Ishikawa (cell line): ENCODE data around the gene NT5DC1.

Experiments used
- CEBPB ChIP-seq: IDR thresholded peaks from 2 replicates; pipeline ENCODE4 v1.6.1; 2012
- CREB1 ChIP-seq: IDR thresholded peaks from 2 replicates; pipeline ENCODE4 v1.6.1; 2012; ENCODE audit warnings: low read depth
- EGR1 ChIP-seq: IDR thresholded peaks from 2 replicates; pipeline ENCODE4 v1.6.1; 2012
- EP300 ChIP-seq: IDR thresholded peaks from 2 replicates; pipeline ENCODE4 v1.6.1; 2012; ENCODE audit warnings: borderline replicate concordance
- FOXM1 ChIP-seq: IDR thresholded peaks from 2 replicates; pipeline ENCODE4 v1.6.1; 2012; ENCODE audit warnings: low read depth, borderline replicate concordance
- MAX ChIP-seq: IDR thresholded peaks from 2 replicates; pipeline ENCODE4 v1.6.1; 2012
- NFIC ChIP-seq: IDR thresholded peaks from 2 replicates; pipeline ENCODE4 v1.6.1; 2012
- RAD21 ChIP-seq: IDR thresholded peaks from 2 replicates; pipeline ENCODE4 v1.6.1; 2012; ENCODE audit warnings: low read depth
- REST ChIP-seq: IDR thresholded peaks from 2 replicates; pipeline ENCODE4 v1.6.1; 2012; ENCODE audit warnings: low read depth, mild to moderate bottlenecking
- TAF1 ChIP-seq: IDR thresholded peaks from 2 replicates; pipeline ENCODE4 v1.6.1; 2012; ENCODE audit warnings: low read depth, mild to moderate bottlenecking
- TCF12 ChIP-seq: IDR thresholded peaks from 2 replicates; pipeline ENCODE4 v1.6.1; 2012; ENCODE audit warnings: low read depth
- TEAD4 ChIP-seq: IDR thresholded peaks from 2 replicates; pipeline ENCODE4 v1.6.1; 2012
- USF1 ChIP-seq: IDR thresholded peaks from 2 replicates; pipeline ENCODE4 v1.6.1; 2012
- YY1 ChIP-seq: IDR thresholded peaks from 2 replicates; pipeline ENCODE4 v1.6.1; 2012; ENCODE audit warnings: low read depth
- ZBTB7A ChIP-seq: IDR thresholded peaks from 2 replicates; pipeline ENCODE4 v1.6.1; 2012; ENCODE audit warnings: low read depth

Gene NT5DC1

GRCh38 chr6:116100419-116101301 lies at the start of gene NT5DC1:
TSS of gene NT5DC1 (plus strand) at chr6:116100853. CDS start at chr6:116100931, 78 bp downstream.
- 0 out of 2 replicates have a peak, but pooled peaks have one; percentile 24 for TF ChIP-seq EP300
- no peak for TF ChIP-seq ZBTB7A
- peak; percentile 51 for TF ChIP-seq MAX
- TF ChIP-seq YY1, result peak; percentile 81; the same call in 1 of the 2 replicates
- TF ChIP-seq TAF1, result peak; percentile 69
- no peak for TF ChIP-seq USF1
- no peak for TF ChIP-seq TEAD4
- TF ChIP-seq CEBPB, result no peak
- peak; percentile 29 for TF ChIP-seq TCF12

- TF ChIP-seq TAF1 (no peak), EP300 (no peak)
Measured at GRCh38 chr6:116051244-116051643, 49.4 kb upstream of the NT5DC1 start.

GRCh38 chr6:116055513-116055912 lies 45.1 kb upstream of the NT5DC1 start:
- no peak for TF ChIP-seq EP300
- no peak for TF ChIP-seq CREB1
- no peak for TF ChIP-seq USF1
- TF ChIP-seq RAD21, result no peak
- TF ChIP-seq FOXM1, result no peak

GRCh38 chr6:116057766-116058165 lies 42.9 kb upstream of the NT5DC1 start:
- TF ChIP-seq ZBTB7A (no peak), MAX (no peak), FOXM1 (no peak), TCF12 (no peak), RAD21 (no peak), CREB1 (no peak), REST (no peak), TAF1 (no peak)

GRCh38 chr6:116059713-116060571 lies 40.7 kb upstream of the NT5DC1 start:
- TF ChIP-seq RAD21 (no peak), NFIC (no peak), ZBTB7A (no peak), YY1 (no peak), CEBPB (no peak), EGR1 (no peak), USF1 (no peak), TEAD4 (no peak), TAF1 (no peak), EP300 (no peak), FOXM1 (no peak), CREB1 (no peak), REST (no peak)
